Hematopoietic multipotent progenitor cell treated with erythropoietin and hydrocortisone succinate and interleukin-3 and kit ligand, for 4 days (in vitro differentiated cells): ENCODE measurements around the gene CEP112.
"Not testable (repeated sequence)": the region's sequence is repeated elsewhere in the genome, so short reads cannot be mapped to it uniquely, and the experiment has no call there.

Experiments
- DNase-seq: peaks from one replicate; pipeline ENCODE4 v3.0.0-alpha.2; 2015

The CEP112 gene

DNA sequence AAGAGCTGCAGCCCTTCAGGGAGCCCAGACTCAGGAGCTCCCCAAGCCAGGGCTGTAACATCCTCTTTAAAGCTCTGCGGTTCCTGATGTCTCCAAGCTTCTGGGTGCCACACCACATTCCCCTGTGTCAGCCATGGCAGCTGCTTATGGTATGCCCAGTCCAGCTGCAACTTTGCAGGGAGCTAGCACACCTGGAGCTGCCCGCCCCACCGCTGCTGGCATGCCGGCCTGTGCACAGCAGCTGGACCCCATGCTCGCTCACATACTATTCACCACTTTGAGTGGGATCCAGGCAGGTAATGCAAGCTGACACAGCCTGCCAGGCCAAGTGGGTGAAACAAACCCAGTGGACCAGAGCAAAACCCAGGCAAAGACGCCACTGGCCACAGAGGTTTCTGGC is 324.9 kb downstream of the CEP112 start:
- no peak for DNase-seq

DNA sequence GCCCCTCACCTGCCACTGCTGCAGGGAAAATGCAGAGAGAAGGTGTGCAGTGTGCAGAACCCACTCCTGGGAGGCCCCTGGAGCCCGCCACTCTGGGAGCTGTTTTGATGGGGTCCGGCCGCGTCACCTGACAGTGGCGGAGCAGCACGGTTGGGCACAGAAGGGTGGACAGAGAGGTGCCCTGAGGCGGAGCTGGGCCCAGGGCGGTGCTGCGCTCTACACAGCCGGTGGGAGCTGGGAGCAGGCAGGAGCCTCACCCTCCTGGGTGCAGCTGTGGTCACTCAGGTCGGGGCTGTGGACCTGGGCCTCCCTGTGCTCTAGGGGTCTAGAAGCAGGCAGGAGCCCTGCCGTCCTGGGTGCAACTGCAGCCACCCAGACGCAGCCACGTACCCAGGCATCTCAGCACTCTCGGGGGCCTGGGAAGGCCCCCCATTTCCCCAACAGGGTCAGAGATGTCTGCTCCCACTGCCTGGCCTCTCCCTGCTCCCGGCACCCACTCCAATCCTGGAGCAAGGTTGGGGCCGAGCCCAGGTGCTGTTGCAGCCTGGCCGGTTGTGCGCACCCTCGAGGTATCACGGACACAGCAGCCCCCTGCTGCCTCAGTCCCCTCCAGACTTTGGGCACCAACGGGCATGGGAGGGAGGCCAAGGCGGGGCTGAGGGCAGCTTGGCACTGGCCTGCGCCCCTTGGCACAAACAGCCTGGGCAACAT is 326.1 kb downstream of the CEP112 start:
- no peak for DNase-seq

DNA sequence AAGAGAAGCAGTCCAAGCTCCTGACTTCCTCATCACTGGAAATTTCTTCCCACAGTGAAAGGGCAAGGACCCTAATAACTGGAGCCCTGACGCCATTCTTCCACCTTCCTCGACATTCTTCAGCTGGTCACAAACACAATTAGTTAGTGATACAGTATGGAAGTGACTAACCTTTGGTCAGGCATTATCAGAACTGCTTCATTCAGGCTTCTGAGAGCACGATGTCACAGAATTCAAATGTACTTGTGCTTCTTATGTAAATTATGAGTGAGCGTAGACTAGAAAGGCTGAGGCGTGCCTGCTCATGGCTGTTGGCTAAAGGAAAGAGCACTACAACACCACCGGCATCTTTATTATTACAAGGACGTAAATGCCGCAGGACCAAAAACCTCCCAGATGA is 327.5 kb downstream of the CEP112 start:
- DNase-seq: no peak

DNA sequence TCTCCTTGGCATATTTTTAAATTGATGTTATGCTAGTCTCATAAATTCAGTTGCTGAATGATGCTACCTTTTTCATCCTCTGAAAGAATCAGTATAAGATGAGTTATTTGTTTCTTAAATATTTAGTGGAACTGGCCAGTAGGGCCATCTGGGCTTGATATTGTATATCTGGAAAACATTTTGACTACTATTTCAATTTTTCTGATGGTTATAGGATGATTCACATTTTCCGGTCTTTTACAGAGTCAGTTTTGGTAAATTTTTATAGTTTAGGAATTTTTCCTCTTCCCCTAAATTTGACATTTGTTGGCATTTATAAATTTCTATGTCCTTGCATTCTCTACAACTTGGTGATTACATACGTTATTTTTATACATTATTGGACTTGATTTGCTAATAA is 334.2 kb downstream of the CEP112 start:
- no peak for DNase-seq

DNA sequence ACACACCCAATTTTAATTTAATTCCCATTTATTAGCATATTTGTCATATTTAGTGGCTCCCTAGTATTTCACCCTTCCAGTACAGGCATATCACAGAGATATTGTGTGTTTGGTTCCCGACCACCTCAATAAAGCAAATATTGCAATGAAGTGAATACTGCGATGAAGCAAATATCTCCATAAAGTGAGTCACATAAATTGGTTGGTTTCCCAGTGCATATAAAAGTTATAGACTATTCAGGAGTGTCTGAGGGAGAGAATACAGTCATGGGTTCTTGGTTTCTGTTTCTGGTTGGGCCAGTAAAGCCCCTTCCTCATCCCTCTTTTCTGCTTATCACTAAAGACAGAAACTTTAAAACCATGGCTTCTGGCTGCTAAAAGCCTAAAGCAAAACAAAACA is 335.1 kb downstream of the CEP112 start:
- no peak for DNase-seq

DNA sequence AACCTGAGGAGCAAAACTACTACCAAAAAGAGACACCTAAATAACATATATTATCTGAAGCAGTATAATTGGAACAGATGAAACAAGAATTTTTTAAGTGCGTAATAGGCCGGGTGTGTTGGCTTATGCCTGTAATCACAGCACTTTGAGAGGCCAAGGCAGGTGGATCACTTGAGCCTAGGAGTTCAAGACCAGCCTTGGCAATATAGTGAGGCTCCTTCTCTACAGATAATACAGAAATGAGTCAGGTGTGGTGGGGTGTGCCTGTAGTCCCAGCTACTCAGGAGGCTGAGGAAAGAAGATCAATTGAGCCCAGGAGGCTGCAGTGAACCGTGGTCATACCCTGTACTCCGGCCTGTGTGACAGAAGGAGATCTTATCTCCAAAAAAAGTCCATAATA is 336.3 kb downstream of the CEP112 start:
- DNase-seq: no peak

DNA sequence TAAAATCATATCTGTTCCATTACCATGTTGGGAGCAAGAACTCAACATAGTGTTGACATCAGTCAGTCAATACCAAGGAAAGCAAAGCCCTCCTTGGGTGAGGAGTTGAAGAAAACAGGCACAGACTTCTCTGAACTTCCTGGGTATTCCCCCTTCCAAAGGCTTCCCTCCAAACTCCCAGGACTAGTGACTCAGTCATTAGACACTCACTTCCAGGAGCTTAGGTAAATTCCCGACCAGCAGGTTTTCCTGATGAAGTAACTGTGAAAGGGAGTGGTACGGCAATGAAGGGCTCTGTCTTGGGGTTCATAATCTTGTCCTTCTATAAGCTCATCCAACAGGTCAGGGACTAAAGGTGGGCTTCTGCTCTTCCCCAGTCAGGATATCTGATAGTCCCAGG is 336.7 kb downstream of the CEP112 start:
- DNase-seq: no peak

DNA sequence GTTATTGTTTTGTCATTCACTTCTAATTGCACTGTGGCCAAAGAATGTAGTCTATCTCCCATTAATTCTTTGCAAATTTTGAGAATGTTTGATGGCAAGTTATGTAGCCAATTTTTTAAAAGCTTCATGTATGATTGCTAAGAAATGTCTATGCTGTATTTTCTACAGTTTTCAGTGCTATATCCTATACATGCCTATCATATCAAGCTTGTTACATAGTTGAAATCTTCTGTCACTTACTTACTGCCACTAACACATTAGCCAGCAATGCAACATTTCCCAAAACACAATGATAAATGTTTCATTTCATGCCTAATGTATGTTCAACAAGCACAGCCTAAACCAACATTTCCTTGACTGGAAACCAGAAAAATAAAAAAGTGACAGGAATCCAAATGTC is 338.1 kb downstream of the CEP112 start:
- DNase-seq: no peak

DNA sequence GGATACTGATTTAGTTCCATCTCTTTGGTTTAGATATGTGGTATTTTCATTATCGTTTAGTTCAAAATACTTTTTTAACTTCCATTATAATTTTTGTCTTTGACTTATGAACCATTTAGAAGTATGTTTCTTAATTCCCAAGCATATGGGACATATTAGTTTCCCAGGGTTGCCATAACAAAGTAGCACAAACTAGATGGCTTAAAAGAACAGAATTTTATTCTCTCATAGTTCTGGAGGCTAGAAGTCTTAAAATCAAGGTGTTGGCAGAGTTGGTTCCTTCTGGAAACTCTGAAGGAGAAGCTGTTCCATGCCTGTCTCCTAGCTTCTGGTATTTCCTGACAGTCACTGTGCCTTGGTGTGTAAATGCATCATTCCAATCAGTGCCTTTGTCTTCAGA is 339.0 kb downstream of the CEP112 start:
- DNase-seq: no peak

DNA sequence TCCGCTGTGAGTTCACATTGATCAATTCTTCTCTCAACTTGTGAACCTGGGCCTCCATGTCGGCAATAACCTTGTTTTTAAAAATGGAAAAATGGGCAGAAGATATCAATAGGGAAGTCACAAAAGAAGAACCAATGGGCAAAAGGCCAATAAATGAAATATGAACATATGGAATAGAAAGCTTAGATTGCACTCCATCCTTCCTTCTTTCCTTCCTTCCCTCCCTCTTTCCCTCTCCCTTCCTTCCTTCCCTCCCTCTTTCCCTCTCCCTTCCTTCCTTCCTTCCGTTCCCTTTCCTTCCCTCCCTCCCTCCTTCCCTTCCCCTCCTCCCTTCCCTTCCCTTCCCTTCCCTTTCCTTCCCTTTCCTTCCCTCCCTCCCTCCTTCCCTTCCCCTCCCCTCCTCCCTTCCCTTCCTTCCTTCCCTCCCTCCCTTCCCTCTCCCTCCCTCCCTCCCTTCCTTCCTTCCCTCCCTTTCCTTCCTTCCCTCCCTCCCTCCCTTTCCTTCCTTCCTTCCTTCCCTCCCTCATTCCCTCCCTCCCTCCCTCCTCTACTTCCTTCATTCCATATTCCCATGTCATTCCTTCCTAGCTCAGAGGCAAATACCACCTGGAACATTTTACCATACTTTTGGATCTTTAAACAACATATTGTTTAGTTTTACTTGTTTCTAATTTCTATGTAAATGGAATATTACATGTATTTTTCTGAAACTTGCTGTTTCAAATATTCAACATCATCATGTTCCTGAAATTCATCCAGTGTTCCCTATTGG is 339.8 kb downstream of the CEP112 start:
- no peak for DNase-seq

DNA sequence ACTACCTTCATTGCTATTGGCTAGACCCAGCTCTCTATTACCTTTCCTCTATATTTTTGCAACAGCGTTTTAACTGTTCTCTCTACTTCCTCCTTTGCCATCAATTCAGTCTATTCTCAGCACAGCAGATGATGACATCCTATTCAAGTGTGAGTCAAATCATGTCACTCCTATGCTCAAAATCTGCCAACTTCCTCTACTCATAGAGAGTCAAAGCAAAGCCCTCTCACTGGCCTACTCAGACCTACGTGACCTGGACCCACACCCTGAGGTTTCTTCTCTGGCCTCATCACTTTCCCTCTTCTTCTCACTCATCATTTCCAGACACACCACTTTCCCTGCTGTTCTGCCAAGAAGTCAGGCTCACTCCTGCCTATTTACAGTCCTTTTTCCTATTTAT is 341.4 kb downstream of the CEP112 start:
- peak; percentile 7 for DNase-seq

DNA sequence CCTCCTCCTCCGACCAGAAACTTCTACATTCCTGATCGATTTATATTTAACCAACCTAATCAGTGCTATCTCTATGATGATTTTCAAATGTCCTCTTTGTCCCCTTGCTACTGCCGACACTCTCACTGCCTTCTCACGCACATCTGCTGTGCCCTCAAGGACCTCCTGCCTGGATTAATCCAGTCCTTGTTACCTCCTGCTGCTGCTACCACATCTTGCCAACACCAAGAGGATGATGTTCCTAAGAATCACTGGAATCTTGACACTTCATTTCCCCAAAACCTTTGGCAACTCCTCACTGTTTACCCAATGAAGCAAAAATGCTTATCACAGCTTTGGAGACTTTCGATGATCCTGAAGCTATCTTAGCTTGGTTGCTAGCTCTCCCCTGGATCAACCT is 343.2 kb downstream of the CEP112 start:
- no peak for DNase-seq

DNA sequence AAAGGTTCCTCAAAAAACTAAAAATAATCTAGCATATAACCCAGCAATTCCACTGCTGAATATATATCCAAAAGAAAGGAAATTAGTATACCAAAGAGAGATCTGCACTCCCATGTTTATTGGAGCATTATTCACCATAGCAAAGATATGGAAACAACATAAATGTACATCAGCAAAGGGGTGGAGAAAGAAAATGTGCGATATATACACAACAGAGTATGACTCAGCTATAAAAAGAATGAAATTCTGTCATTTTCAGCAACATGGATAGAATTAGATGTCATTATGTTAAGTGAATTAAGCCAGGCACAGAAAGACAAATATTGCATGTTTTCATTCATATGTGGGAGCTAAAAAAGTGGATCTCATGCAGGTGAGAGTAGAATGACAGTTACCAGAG is 350.8 kb downstream of the CEP112 start:
- DNase-seq: no peak

DNA sequence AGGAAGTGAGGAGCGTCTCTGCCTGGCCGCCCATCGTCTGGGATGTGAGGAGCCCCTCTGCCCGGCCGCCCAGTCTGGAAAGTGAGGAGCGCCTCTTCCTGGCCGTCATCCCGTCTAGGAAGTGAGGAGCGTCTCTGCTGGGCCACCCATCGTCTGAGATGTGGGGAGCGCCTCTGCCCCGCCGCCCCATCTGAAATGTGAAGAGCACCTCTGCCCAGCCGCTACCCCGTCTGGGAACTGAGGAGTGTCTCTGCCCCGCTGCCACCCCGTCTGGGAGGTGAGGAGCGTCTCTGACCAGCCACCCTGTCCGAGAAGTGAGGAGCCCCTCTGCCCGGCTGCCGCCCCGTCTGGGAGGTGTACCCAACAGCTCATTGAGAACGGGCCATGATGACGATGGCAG is 354.7 kb downstream of the CEP112 start:
- not testable (repeated sequence) for DNase-seq

DNA sequence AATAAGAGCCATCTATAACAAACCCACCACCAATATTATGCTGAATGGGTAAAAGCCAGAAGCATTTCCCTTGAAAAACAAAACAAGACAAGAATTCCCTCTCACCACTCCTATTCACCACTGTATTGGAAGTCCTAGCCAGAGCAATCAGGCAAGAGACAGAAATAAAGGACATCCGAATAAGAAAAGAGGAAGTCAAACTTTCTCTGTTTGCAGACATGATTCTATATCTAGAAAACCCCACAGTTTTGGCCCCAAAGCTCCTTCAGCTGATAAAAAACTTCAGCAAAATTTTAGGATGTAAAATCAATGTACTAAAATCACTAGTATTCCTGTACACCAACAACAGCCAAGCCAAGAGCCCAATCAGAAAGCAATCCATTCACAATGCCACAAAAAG is 358.7 kb downstream of the CEP112 start:
- no peak for DNase-seq

DNA sequence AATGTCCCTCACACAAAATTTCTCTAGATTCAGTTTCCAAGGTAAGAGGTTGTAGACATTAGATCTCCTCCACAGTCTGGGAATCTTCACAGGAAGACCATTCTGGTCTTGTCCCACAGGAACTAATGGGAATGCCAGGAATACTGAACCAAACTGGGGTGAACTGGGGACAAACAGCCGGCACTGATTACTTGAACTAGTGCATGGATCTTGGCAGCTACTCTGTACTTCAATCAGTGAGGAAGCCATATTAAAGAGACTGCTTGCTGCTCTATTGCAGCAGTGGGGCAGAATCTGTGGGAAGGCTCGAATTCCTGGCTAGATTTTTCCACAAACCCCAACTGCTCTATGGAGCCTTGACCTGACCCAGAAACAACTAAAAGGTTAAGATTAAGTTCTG is 361.6 kb downstream of the CEP112 start:
- no peak for DNase-seq

DNA sequence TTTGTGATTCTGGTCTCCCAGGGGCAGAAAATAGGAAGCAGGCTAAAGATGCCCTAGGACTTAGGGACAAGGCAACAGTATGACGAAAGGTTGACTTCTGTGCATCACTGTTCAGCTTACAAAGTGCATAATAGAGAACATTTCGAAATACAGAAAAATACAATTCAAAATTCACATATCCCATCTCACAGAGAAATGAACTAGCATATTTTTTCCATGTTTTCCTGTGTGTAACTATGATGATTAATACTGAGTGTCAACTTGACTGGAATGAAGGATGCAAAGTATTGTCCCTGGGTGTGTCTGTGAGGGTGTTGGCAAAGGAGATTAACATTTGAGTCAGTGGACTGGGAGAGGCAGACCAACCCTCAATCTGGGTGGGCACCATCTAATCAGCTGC is 365.4 kb downstream of the CEP112 start:
- DNase-seq: not testable (repeated sequence)

DNA sequence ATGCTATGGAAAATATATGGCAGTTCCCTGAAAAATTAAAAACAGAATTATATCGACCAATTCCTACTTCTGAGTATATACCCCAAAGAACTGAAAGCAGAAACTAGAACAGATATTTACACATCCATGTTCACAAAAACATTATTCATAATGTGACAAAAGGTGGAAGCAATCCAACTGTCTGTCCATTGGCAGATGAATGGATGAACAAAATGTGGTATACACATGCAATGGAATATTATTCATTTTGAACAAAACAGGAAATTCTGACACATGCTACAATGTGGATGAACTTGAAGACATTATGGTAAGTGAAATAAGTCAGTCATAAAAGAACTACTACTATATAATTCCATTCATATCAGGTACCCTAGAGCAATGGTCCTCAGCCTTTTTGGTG is 367.0 kb downstream of the CEP112 start:
- no peak for DNase-seq

DNA sequence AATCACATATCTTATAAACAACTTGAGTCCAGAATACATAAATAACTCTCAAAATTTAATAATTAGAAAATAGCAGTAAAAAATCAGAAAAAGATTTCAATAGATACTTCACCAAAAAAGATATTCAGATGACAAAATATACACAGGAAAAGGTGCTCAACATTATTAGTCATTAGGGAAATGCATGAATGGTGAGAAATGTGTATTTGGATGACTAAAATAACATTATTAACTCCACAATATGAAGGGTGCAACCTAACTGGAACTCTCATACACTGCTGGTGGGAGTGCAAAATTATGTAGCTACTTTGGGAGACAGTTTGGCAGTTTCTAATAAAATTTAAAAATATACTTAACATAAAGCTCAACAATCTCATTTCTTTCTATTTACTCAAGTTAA is 368.2 kb downstream of the CEP112 start:
- DNase-seq: no peak

DNA sequence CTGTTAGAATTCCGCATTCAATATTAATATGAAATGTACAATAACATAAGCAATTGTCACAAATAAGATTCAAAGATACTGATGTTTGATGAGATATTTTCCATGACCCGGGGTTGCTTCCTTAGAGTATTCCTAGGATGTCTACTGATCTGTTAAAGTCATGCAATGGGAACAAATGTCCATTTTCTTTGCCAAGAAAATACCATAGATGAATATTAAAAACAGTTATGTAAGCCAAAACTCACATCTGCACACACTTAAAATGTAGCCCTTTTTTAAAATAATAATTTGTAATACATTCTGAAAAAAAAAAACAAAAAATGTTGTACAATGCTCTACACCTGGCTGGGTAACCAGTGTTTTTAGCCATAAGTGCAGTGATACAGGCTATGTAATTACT is 371.1 kb downstream of the CEP112 start:
- DNase-seq: no peak

DNA sequence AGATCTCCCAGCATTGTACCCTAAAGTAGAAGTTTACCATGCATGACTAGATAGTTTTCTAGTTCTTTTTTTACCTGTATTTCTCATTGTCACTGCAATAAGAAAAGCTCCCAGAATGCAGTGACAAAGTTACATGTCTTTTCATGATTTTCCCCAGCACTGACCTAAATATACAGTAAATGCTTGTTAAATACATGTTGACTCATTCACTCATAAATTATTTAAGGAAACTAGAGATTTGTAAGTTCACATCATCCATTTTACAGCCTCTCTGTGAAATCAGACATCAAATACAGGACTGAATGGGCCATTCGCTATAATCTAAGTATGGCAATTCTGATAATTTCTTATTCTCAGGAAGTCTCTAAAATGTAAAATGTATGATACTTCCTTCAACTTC is 371.6 kb downstream of the CEP112 start:
- DNase-seq: no peak

DNA sequence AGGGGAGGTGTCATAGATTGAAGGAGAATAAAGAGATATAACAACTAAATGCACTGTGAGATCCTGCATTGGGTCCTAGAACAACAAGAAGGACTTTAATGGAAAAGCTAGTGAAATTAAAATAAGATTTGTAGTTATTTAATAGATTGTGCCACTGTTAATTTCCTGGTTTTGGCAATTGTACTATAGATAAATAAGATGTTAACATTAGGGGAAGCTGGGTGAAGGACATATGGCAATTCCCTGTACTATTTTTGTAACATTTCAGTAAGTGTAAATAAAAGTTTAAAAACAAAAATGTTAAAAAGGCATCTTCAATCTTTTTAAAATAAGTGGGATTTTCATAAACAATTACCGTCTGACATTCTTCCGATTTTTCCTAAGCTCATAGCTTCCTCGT is 372.1 kb downstream of the CEP112 start:
- no peak for DNase-seq

DNA sequence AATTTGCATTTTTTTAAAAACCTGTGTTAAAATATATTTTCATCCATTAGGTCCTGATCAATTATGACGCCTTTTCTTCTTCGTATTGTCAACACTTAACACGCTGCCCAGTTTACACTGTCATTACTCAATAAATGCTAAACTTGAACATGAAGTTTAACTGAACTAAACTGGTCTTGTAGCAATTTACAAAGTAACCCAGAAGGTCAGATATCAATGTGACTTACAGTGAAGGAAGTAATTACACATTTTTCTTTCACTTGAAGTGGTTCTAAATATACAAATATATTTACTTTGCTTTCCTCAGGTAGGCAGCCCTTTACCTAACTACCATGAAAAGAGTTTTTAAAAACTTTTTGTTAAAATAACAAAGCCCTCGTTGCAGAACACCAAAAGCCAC is 374.0 kb downstream of the CEP112 start:
- DNase-seq: no peak

DNA sequence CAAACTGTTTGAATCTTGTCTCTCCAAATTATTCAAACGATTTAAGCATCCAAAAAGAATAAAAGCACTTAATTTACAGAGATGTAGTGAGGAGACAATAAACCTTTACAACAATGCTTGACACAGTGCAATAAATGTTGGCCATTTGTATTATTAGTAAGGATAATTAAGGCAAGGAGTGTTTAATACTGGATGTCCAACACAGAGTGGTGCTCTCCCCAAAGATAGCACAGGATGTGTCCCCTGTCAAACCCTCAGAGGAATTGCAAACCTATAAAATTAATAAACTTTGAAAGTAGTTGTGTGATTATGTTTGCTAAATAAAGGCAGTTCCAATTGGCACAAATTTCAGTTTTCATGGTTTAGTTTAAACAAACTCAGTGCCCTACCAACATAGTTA is 377.5 kb downstream of the CEP112 start:
- no peak for DNase-seq

DNA sequence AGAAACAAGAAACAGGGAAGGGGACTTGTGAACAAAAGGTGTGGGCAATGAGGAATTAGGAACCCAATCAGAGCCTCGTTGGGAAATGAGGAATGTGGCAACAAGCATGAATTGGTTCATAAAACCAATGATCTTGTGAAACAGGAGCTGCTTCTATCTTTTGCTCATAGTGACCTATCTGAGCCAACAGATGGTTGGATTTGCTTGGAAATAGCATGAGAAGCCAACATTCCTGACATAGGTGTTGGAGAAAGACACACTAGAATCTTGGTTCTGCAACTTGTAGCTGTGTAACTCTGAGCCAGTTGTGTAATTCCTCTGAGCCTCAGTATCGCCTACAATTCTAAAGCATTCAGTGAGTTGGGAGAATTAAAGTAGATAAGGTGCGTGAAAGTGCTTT is 378.6 kb downstream of the CEP112 start:
- no peak for DNase-seq
